Breast epithelium (tissue), 4 donors: ENCODE data around the gene MATN1. TPM values are rescaled to one million over a fixed set of nuclear protein-coding genes. Genes with fewer than 3 reads are reported as not detected.

Experiments
- DNase-seq, 2 donors: peaks; one replicate each; pipeline ENCODE4 v3.0.0-alpha.2; 2019; ENCODE audit warnings: low spot score in 2 of 2
- H3K27ac ChIP-seq, 2 donors: fragments of 200-600 bp; sonication (generic) in 1 of 2; one replicate each; pipeline ENCODE4 v1.5.1; 2016 to 2019; ENCODE audit warnings: mild to moderate bottlenecking in 1 of 2
- H3K27me3 ChIP-seq, 2 donors: fragments of 200-600 bp; sonication (generic) in 1 of 2; one replicate each; pipeline versions ENCODE4 v1.5.1 to v1.6.0; 2017 to 2019; ENCODE audit warnings: control low read depth in 1 of 2, mild to moderate bottlenecking in 1 of 2
- H3K36me3 ChIP-seq: fragments of 200-600 bp; one replicate; pipeline ENCODE4 v1.5.1; 2019
- H3K4me1 ChIP-seq, 2 donors: fragments of 200-600 bp; sonication (generic); one replicate each; pipeline ENCODE4 v1.5.1; 2016 to 2019; ENCODE audit warnings: control low read depth in 1 of 2
- H3K4me3 ChIP-seq, 3 donors: fragments of 200-600 bp; sonication (generic); 1 replicate in 2 of 3; 2 replicates in 1 of 3; pipeline ENCODE4 v1.5.1; 2016 to 2019; ENCODE audit warnings: mild to moderate bottlenecking in 3 of 3, moderate library complexity in 2 of 3
- H3K9me3 ChIP-seq, 2 donors: fragments of 200-600 bp; sonication (generic) in 1 of 2; one replicate each; pipeline ENCODE4 v1.5.1; 2016 to 2019; ENCODE audit warnings: control low read depth in 1 of 2
- CTCF ChIP-seq, 3 donors: fragments of 450-650 bp; IDR thresholded peaks; one replicate each; pipeline ENCODE4 v1.5.1; 2016 to 2017; ENCODE audit warnings: antibody characterized with exemption in 3 of 3, mild to moderate bottlenecking in 3 of 3, moderate library complexity in 3 of 3
- POLR2A ChIP-seq: fragments of 450-650 bp; IDR thresholded peaks from one replicate; pipeline ENCODE4 v1.6.1; 2016; ENCODE audit warnings: antibody characterized with exemption, mild to moderate bottlenecking, moderate library complexity
- POLR2AphosphoS5 ChIP-seq, 3 donors: sonication (generic); formaldehyde crosslinking; IDR thresholded peaks; one replicate each; pipeline ENCODE4 v1.6.1; 2017; ENCODE audit warnings: antibody characterized with exemption in 3 of 3
- intact Hi-C: fragments of 100-400 bp; cut with DNase I; formaldehyde crosslinking; loops from one replicate; pipeline ENCODE4 v1.15.1; 2023; ENCODE audit warnings: low total_unique reads
- total RNA-seq, 3 donors: library from RNA; depleted of rRNA; stranded (reverse); fragments of >200 nt; gene quantifications; one replicate each; pipeline ENCODE4 v1.1.0, GENCODE V29; 2016

MATN1 gene
- total RNA-seq, 3 donors from 2014 or later = not detected

DNA sequence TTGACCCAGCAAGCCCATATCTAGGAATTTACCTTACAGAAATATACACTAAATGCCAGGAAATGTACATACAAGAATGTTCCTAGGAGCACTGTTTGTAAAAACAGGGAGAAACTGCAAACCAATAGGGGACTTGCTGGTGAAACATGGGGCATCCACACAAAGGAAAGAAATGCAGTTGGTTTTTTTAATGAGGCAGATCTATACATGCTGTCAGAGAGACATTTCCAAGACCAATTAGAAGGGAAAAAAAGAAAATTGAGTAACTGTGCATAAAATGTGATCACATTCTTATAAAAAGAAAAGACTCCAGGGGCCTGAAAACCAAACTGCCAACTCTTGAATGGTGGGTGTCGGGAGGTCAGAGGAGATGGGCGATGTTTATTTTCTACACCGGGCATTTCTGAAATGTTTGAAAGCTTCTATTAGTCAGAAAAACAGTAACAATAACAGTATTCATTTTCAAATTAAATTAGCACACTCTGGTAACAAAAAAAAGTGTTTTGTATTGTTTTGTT lies 56.6 kb downstream of the MATN1 start:
- DNase-seq = no peak
- no peak overlapping the region for H3K4me3 ChIP-seq
- H3K4me1 ChIP-seq = no peaks in the 10 kb centered on the region
- no peaks in the 10 kb centered on the region for H3K9me3 ChIP-seq
- H3K27ac ChIP-seq = no peak overlapping the region
- no peaks in the 10 kb centered on the region for H3K36me3 ChIP-seq
- H3K27me3 ChIP-seq = no peaks in the 10 kb centered on the region
- intact Hi-C loops = no loop called here
- TF ChIP-seq POLR2A (no peak), CTCF (IDR thresholded peaks at IDR 0.05) (no peak), POLR2AphosphoS5 (IDR thresholded peaks at IDR 0.05) (no peak)

- no peaks in the 10 kb centered on the region for H3K27me3 ChIP-seq
- H3K9me3 ChIP-seq = no peaks in the 10 kb centered on the region
- intact Hi-C loops = no loop called here
- no peaks in the 10 kb centered on the region for H3K4me1 ChIP-seq
- DNase-seq = no peak
- no peaks in the 10 kb centered on the region for H3K36me3 ChIP-seq
- H3K27ac ChIP-seq = no peak overlapping the region
- H3K4me3 ChIP-seq = no peak overlapping the region
- TF ChIP-seq POLR2A = no peak
- TF ChIP-seq POLR2AphosphoS5 (IDR thresholded peaks at IDR 0.05) = no peak
- no peak for TF ChIP-seq CTCF (IDR thresholded peaks at IDR 0.05)
Measured at GRCh38 chr1:30665216-30666010, 58.0 kb downstream of the MATN1 start.

GRCh38 chr1:30664103-30664755 lies 59.2 kb downstream of the MATN1 start:
- TF ChIP-seq CTCF (IDR thresholded peaks at IDR 0.05) (no peak), POLR2A (no peak), POLR2AphosphoS5 (IDR thresholded peaks at IDR 0.05) (no peak)
- Histone ChIP-seq H3K4me3 (no peak overlapping the region), H3K4me1 (no peaks in the 10 kb centered on the region), H3K9me3 (no peaks in the 10 kb centered on the region), H3K27me3 (no peaks in the 10 kb centered on the region), H3K27ac (no peak overlapping the region), H3K36me3 (no peaks in the 10 kb centered on the region)
- intact Hi-C loops = no loop called here
- no peak for DNase-seq

GRCh38 chr1:30663596-30664091 lies 59.7 kb downstream of the MATN1 start:
- H3K36me3 ChIP-seq = no peaks in the 10 kb centered on the region
- no peak for DNase-seq
- H3K9me3 ChIP-seq = no peaks in the 10 kb centered on the region
- H3K4me3 ChIP-seq = no peak overlapping the region
- intact Hi-C loops = no loop called here
- H3K27me3 ChIP-seq = no peaks in the 10 kb centered on the region
- H3K4me1 ChIP-seq = no peaks in the 10 kb centered on the region
- no peak for TF ChIP-seq POLR2AphosphoS5 (IDR thresholded peaks at IDR 0.05)
- TF ChIP-seq CTCF (IDR thresholded peaks at IDR 0.05) = no peak
- H3K27ac ChIP-seq = no peak overlapping the region

DNA sequence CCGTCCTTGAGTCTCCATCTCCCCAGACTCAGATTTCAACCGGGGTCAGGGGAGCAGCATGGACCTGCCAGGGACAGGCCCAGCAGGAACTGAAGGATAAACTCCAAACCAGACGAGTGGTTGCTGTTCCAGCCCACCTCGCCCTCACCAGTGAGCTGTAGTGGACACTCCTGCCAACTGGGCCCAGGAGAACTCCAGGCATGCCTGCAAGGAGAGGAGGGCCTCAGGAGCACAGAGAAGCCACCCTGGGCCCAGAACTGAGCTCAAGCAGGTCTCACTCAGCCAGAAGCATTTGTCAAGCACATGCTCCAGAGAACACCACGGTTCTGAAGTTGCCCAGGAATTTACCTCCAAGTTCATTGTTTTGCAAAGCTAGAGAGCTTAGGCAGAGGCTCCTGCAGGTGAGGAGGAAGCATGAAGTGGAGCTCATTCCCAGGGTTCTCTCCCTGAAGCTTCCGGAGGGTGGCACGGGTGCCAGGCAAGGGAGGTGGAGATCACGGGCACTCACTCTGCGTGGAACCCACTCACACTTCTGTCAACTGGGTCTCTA lies 61.0 kb downstream of the MATN1 start:
- TF ChIP-seq POLR2A (no peak), CTCF (IDR thresholded peaks at IDR 0.05) (no peak), POLR2AphosphoS5 (IDR thresholded peaks at IDR 0.05) (no peak)
- H3K27me3 ChIP-seq = peaks cover 0 to 3% of the 10 kb centered on the region in 2 donors
- H3K4me1 ChIP-seq = no peaks in the 10 kb centered on the region
- intact Hi-C loops = no loop called here
- H3K36me3 ChIP-seq = no peaks in the 10 kb centered on the region
- no peak overlapping the region for H3K27ac ChIP-seq
- peak in 1 of 2 donors; percentile 20 for DNase-seq
- H3K4me3 ChIP-seq = no peak overlapping the region
- no peaks in the 10 kb centered on the region for H3K9me3 ChIP-seq
